ENCODE data around the gene TRAK2.

TRAK2 gene

GRCh38 chr2:201361078-201361733 is 90.1 kb downstream of the TRAK2 start:
- no peak for DNase-seq (ENCODE audit: low read depth)

GRCh38 chr2:201360256-201360655 is 91.0 kb downstream of the TRAK2 start:
- no peak for DNase-seq (ENCODE audit: low read depth)

GRCh38 chr2:201358684-201359083 is 92.6 kb downstream of the TRAK2 start:
- peak; percentile 79 for DNase-seq (ENCODE audit: low read depth)

GRCh38 chr2:201357221-201357620 is 94.0 kb downstream of the TRAK2 start, which contains the start of gene FLACC1:
FLACC1 (minus strand) TSS chr2:201357345; CDS start chr2:201351404, 5,941 bp downstream.
- peak; percentile 86 for DNase-seq (ENCODE audit: low read depth)

GRCh38 chr2:201353116-201353515 is 98.1 kb downstream of the TRAK2 start:
- no peak for DNase-seq (ENCODE audit: low read depth)

- no peak for DNase-seq (ENCODE audit: low read depth)
Measured at GRCh38 chr2:201350879-201351278, 100.4 kb downstream of the TRAK2 start.

GRCh38 chr2:201349601-201350000 is 101.7 kb downstream of the TRAK2 start:
- no peak for DNase-seq (ENCODE audit: low read depth)

GRCh38 chr2:201348758-201349157 is 102.5 kb downstream of the TRAK2 start:
- no peak for DNase-seq (ENCODE audit: low read depth)

GRCh38 chr2:201347138-201347537 is 104.1 kb downstream of the TRAK2 start:
- DNase-seq (ENCODE audit: low read depth): no peak

GRCh38 chr2:201345625-201346213 is 105.5 kb downstream of the TRAK2 start:
- no peak for DNase-seq (ENCODE audit: low read depth)

- no peak for DNase-seq (ENCODE audit: low read depth)
Measured at GRCh38 chr2:201344663-201345366, 106.4 kb downstream of the TRAK2 start.

GRCh38 chr2:201343559-201343958 is 107.7 kb downstream of the TRAK2 start:
- DNase-seq (ENCODE audit: low read depth): no peak

GRCh38 chr2:201342923-201343322 is 108.3 kb downstream of the TRAK2 start:
- no peak for DNase-seq (ENCODE audit: low read depth)

- DNase-seq (ENCODE audit: low read depth): no peak
Measured at GRCh38 chr2:201329409-201329808, 121.8 kb downstream of the TRAK2 start.

- no peak for DNase-seq (ENCODE audit: low read depth)
Measured at GRCh38 chr2:201327678-201328077, 123.6 kb downstream of the TRAK2 start.

Measured in stromal cell of bone marrow (primary cell).